NCI-H345 (cell line): Measurements from ENCODE around the gene PHACTR3.

Source experiments
- DNase-seq: peaks from one replicate; lab custom pipeline; 2025; lab: John Stamatoyannopoulos, UW

The PHACTR3 gene

GRCh38 chr20:59777814-59778575 is 173.7 kb downstream of the PHACTR3 start:
- no peak for DNase-seq

DNA sequence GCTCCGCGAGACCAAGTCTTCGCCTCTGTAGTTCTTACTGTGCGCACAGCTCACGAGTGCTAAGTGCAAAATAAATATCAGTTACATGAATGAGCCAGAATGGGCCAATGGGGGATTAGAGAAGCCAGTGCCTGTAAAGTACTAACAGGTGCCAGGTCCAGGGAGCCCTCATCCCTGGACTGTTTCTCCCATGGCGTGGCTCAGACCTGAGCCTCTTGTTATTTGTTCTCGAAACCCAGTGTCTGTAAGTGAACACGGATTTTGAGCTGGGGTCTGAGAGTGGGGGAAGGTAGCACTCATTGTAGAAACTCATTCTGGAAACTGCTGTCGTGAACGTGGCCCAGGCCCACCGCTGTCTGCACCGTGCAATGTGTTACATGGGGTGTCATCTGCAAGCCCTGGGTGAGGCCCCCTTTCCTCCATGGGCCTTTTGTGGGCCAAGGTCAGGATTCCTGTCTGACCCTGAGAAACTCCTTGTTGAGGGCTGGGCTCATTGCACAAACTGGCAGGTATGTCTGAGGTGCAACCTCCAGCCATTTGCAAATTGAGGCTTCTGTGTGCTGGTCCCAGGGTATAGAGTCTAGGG is 174.4 kb downstream of the PHACTR3 start:
- no peak for DNase-seq

DNA sequence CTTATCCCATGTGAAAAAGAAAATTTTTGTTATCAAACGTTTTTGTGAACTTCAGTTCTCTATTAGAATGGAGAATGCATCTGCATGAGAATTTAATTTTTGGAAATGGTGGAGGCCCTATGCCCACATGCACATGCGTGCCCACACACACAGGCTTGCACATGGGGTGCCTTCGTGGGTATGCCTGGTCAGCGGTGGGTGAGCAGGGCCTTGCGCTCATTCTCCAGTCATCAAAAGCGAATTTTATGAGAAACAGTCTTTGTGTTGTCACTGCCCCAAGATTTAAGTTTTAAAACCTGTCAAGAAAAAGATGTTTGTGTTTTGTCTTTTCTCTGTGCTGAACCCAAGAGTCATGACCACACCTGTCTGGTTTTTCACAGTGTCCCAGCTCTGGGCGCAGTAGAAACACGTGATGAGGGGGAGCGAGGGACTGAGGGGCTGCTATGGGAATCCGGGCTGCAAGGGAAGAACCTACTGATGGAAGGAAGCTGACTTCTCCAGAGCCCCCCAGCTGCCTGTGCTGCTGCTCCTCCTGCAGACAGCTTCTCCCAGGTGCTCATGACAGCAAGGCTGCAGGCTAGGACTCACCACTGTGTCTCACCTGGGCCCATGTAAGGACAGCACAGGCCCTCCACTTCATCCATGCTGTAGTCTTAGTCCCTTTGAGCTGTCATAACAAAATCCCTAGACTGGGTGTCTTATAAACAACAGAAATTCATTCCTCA is 175.5 kb downstream of the PHACTR3 start:
- DNase-seq, result no peak

DNA sequence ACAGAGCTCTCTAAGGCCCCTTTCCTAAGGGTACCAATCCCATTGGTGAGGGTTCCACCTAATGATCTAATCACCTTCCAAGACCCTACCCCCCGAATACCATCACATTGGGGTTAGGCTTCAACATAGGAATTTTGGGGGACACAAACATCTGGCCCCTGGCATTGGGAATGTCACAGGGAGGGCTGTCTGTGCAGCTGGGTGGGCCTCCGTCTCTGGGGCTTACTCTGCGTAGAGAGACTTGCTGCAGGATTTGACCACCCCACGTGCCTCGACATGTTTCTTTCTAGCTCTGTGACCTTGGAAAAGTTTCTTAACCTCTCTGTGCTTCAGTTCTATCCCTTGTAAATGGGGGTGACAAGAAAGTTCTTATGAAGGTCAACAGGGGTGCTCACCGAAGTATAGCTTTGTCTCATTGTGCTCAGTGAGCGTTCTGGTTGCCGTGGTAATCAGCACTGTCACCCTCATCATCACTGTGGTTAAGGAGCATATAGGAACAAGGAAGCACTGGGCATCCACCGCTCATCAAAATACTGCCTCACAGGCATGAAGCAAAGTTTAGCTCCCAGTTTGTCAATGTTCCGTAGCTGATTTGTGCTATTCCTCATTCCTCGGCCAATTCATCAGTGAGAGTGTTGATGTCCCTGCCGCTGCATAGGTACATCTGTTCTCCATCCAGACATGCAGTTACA is 176.3 kb downstream of the PHACTR3 start:
- no peak for DNase-seq

DNA sequence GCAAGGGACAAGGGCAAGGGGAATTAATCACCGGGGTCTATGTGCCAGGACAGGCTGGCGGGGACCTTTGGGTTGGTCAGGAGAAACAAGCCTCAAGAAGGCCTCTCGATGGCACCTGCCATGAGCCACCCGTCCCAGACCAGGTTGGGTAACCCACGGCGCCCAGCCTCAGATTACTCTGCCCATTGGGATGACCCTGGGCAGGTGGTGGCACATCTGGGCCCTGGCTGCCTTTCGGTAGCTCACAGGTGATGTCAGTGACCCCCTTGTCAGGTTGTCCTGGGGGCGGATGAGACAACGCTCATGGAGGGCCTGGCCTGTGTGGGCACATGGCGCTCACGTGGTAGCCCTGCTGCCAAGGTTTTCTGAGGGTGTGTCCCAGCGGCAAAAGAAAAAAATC is 176.9 kb downstream of the PHACTR3 start:
- DNase-seq, result no peak

GRCh38 chr20:59782986-59783640 is 178.8 kb downstream of the PHACTR3 start:
- DNase-seq, result peak; percentile 60

GRCh38 chr20:59783641-59784010 is 179.3 kb downstream of the PHACTR3 start:
- no peak for DNase-seq

DNA sequence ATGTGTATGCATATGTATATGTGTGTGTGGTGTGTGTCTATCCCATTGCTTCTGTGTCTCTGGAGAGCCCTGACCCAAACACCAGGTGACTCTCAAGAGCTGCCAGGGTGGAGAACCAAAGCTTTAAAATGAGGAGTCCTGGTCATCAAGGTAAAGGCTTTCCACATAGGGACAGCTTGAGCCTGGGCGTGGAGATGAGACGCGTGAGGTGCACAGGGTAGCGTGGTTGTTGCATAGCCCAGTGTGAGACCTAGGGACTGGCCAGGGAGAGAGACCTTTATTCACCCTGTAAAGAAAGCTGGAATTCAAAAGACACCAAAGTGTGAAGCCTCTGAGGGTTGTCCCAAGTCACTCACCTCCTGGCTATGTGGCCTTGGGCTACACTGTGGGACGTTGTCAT is 180.0 kb downstream of the PHACTR3 start:
- no peak for DNase-seq

GRCh38 chr20:59784791-59785668 is 180.7 kb downstream of the PHACTR3 start:
- DNase-seq, result no peak

DNA sequence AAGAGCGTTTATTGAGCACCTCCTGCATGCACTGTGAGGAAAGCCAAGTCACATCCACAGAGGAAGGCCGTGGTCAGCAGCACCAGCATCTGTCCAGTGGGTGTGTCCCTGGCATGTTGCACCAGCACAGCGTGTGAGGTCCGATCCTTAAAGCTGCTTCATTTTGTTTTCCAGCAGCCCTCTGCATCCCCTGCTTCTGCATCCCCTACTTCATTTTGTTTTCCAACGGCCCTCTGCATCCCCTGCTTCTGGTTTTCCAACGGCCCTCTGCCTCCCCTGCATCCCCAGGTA is 181.3 kb downstream of the PHACTR3 start:
- DNase-seq, result no peak

DNA sequence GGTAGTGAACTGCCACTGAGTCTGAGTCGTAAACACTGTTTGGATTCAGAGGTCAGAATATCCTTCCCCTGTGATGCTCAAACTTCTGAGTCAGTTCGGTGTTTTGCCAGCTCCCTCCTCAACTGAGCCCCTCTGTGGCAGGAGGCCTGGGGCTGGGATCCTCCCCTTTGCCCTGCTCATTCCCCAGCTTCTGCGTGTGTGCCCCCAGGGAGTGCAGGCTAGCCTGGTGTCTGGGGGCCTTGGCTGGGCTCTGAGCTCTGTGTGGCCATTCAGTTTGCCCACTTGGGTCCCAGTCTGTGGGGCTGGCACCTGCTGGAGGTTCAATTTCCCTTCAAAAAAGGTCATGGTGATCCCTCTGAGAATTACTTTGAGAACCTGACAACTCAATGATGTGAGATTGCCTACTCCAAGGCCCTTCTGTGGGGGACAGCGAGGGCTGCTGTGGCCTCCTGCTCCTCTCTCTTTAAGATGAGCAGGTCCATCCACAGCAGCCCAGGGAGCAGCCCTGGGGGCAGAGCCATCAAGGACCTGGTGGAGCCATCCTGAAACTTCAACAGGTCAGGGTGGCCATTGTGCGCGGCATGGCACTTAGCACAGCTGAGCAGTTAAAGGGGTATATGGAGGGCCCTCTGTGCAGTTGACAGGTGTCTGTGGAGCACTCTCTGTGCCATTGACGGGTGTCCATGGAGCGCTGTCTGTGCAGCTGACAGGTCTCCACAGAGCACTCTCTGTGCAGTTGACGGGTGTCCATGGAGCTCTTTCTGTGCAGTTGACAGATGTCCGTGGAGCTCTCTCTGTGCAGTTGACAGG is 181.9 kb downstream of the PHACTR3 start:
- no peak for DNase-seq

- DNase-seq, result no peak
These were observed 182.6 kb downstream of the PHACTR3 start for GRCh38 chr20:59786801-59787537.

DNA sequence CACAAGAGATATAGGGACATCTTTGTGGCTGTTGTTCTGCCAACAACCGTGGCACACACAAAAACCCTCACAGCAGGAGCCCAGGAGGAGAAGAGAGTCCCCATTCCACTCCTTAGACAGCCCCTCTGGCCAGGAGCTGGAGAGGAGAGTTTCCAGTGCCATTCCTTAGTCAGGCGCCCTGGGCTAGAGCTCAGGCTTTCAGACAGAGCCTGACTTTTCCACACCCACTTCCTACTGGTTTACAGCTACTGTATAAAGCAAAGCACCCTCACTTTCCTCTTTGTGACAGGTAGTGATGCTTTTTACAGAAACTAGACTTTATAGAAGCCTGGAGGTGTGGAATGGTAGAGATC is 183.2 kb downstream of the PHACTR3 start:
- no peak for DNase-seq

- no peak for DNase-seq
These were observed 183.9 kb downstream of the PHACTR3 start for GRCh38 chr20:59788196-59788735.

GRCh38 chr20:59788811-59789397 is 184.6 kb downstream of the PHACTR3 start:
- no peak for DNase-seq

- no peak for DNase-seq
These were observed 185.3 kb downstream of the PHACTR3 start for GRCh38 chr20:59789686-59790085.

GRCh38 chr20:59790346-59790745 is 186.0 kb downstream of the PHACTR3 start:
- DNase-seq, result no peak

- no peak for DNase-seq
These were observed 188.0 kb downstream of the PHACTR3 start for GRCh38 chr20:59792300-59792699.

DNA sequence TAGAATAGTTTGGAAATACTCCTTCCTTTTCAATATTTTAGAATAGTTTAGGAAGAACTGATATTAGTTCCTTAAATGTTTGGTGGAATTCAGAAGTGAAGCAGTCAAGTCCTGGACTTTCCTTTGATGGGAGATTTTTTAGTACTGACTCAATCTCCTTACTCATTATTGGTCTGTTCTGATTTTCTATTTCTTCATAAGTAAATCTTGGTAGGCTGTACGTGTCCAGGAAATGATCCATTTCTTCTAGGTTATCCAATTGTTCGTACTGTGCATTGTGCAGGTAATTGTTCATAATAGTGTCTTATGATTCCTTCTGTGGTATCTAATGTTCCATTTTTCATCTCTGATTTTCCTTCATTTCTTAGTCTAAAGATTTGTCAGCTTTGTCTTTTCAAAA is 190.2 kb downstream of the PHACTR3 start:
- DNase-seq, result no peak
